CD4-positive, alpha-beta T cell treated with Interleukin-17A for 1 hour (primary cell): Measurements from ENCODE around the gene GEMIN2.
"Not testable (repeated sequence)": the region's sequence is repeated elsewhere in the genome, so short reads cannot be mapped to it uniquely, and the experiment has no call there.

Experiments
- DNase-seq: peaks from one replicate; pipeline ENCODE4 v3.0.0-alpha.2; 2020

Gene GEMIN2

DNA sequence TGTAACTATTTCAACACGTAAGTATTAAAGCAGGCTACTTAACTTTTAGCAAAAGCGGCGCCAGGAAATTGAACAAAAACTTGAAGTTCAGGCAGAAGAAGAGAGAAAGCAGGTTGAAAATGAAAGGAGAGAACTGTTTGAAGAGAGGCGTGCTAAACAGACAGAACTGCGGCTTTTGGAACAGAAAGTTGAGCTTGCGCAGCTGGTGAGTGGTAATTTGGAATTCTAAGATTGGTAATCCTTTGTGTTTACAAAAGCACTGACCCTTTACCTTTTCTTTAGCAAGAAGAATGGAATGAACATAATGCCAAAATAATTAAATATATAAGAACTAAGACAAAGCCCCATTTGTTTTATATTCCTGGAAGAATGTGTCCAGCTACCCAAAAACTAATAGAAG, 64.9 kb downstream of the GEMIN2 start:
- DNase-seq: no peak

DNA sequence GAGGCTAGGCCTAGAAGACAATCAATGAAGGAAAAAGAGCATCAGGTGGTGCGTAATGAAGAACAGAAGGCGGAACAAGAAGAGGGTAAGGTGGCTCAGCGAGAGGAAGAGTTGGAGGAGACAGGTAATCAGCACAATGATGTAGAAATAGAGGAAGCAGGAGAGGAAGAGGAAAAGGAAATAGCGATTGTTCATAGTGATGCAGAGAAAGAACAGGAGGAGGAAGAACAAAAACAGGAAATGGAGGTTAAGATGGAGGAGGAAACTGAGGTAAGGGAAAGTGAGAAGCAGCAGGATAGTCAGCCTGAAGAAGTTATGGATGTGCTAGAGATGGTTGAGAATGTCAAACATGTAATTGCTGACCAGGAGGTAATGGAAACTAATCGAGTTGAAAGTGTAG, 66.4 kb downstream of the GEMIN2 start:
- DNase-seq: no peak

DNA sequence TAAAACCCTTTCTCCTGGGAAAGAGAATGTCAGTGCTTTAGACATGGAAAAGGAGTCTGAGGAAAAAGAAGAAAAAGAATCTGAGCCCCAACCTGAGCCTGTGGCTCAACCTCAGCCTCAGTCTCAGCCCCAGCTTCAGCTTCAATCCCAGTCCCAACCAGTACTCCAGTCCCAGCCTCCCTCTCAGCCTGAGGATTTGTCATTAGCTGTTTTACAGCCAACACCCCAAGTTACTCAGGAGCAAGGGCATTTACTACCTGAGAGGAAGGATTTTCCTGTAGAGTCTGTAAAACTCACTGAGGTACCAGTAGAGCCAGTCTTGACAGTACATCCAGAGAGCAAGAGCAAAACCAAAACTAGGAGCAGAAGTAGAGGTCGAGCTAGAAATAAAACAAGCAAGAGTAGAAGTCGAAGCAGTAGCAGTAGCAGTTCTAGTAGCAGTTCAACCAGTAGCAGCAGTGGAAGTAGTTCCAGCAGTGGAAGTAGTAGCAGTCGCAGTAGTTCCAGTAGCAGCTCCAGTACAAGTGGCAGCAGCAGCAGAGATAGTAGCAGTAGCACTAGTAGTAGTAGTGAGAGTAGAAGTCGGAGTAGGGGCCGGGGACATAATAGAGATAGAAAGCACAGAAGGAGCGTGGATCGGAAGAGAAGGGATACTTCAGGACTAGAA, 67.0 kb downstream of the GEMIN2 start:
- DNase-seq: no peak

DNA sequence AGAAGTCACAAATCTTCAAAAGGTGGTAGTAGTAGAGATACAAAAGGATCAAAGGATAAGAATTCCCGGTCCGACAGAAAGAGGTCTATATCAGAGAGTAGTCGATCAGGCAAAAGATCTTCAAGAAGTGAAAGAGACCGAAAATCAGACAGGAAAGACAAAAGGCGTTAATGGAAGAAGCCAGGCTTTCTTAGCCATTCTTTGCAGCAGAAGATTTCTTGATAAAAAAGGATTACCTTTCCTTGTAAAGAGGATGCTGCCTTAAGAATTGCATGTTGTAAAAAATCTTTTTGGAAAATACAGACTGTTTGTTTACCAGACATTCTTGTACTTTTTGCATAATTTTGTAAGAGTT, 67.5 kb downstream of the GEMIN2 start:
- no peak for DNase-seq

DNA sequence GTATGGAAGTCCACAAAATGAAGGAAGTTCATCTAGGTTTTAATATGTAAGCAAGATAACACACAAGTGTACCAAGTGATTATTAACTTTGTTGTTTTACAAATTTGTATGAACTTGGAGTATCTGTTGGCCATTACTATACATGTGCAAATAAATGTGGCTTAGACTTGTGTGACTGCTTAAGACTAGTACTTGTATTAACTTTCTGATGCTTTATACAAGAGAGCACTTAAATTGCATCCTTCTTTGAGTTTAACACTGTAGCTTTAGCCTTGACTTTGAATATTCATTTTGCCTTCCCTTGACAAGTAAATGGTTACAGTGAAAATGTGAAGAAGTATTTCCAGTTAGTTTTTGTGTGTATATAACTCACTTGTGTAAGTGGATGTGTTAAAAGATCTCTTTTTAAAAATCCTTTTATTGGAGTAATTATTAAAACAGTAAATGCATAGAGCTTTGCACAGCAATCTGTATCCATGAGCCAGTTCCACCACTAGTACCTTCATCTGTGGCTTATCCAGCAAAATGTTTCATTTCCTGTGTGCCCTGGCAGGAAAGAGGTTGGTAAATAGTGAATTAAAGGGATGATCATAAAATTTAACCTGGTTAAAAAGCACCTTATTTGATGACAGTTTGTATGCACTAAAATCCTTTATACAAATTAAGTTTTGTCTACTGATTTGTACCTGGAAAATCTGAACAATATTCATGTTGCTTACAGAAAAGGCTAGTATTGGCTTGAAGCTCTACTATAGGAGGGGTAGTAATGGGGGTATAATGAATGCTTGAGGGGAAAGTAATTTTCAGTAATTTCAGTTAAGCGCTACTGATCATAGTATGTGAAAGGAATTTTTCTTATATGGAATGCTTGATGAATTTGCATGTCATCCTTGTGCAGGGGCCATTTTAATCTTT, 68.9 kb downstream of the GEMIN2 start:
- DNase-seq: no peak

DNA sequence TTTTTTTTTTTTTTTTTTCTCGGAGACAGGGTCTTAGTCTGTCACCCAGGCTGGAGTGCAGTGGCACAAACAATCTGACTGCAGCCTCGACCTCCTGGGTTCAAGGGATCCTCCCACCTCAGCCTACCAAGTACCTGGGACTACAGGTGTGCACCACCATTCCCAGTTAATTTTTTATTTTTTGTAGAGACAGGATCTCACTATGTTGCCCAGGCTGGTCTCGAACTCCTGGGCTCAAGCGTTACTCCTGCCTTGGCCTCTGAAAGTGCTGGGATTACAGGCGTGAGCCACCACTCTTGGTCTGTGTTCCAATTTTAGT, 69.5 kb downstream of the GEMIN2 start:
- DNase-seq: not testable (repeated sequence)

DNA sequence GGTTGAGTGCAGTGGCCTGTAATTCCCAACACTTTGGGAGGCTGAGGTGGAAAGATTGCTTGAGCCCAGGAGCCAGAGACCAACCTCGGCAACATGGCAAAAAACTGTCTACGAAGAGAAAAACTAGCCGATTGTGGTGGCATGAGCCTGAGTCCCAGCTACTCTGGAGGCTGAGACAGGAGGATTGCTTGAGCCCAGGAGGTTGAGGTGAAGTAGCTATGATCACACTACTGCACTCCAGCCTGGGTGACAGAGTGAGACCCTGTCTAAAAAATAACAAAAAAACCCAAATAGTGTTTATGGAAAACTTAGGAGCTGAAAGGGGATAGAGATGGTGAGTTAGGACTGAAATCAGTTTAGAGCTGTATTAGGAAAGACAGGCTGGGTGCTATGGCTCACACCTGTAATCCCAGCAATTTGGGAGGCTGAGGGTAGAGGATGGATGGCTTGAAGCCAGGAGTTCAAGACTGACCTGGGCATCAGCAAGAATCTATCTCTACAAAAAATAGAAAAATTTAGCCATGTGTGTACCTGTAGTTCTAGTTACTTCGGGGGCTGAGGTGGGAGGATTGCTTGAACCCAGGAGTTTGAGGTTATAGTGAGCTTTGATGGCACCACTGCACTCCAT, 70.6 kb downstream of the GEMIN2 start:
- no peak for DNase-seq

DNA sequence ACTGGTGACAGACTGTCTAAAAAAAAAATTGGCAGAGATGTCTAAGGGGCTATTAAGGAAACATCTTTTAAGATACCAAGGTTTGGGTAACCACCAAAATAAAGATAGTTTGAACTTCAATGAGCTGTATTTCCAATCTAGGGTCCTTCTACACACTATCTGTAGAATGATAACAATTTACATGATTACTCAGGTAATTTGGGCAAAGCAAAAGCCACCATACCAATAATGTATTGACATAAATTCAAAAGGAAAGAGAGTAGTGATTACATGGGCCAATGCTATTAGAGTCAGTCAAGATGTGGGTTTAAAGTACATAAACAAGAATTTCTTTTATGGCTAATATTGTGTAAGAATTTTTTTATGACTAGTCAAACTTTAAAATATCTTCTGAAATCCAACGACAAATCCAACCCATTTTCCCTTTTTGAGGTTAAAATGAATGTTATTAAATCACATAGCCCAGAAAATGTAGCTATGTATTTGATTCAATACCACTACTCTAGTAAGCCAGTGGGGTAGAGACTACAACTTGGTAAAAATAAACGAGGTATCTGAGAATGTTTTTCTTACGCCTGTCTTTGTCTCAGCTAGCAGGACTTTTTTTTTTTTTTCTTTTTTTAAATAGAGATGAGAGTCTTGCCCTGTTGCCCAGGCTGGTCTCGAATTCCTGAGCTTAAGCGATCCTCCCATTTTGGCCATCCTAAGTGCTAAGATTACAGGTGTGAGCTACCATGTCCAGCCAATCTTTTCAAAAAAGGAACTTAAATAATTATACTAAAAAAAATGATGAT, 71.3 kb downstream of the GEMIN2 start:
- DNase-seq: no peak
